DMS 273 (cell line): ENCODE data around the gene TPPP3.
"Not testable (repeated sequence)": the region's sequence is repeated elsewhere in the genome, so short reads cannot be mapped to it uniquely, and the experiment has no call there.

Experiments
- DNase-seq: peaks from one replicate; lab custom pipeline; 2025; ENCODE audit not compliant: unreplicated experiment; lab: John Stamatoyannopoulos, UW

TPPP3 gene

GRCh38 chr16:67426950-67427349, 33.7 kb upstream of the TPPP3 start:
- DNase-seq: no peak

- DNase-seq: no peak
Measured at GRCh38 chr16:67426022-67426421, 32.7 kb upstream of the TPPP3 start.

- no peak for DNase-seq
Measured at GRCh38 chr16:67425580-67425979, 32.3 kb upstream of the TPPP3 start.

GRCh38 chr16:67425061-67425460, 31.8 kb upstream of the TPPP3 start:
- DNase-seq: no peak

DNA sequence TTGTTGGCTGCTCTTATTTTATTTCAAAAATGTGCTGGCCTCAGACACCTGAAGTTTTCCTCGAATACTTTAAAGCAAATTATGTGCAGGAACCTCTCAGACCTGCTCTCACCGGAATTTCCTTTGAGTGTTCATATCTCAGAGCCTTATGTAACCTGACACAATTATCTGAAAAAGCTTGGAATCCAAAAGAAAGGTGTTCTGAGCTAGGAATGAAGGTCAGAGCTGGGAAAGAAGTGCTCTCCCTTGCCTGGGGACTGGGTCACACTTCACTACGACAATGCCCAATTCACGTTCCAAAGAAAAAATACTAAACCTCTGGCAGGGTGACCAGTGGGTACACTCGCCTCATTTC, 30.9 kb upstream of the TPPP3 start:
- DNase-seq: no peak

DNA sequence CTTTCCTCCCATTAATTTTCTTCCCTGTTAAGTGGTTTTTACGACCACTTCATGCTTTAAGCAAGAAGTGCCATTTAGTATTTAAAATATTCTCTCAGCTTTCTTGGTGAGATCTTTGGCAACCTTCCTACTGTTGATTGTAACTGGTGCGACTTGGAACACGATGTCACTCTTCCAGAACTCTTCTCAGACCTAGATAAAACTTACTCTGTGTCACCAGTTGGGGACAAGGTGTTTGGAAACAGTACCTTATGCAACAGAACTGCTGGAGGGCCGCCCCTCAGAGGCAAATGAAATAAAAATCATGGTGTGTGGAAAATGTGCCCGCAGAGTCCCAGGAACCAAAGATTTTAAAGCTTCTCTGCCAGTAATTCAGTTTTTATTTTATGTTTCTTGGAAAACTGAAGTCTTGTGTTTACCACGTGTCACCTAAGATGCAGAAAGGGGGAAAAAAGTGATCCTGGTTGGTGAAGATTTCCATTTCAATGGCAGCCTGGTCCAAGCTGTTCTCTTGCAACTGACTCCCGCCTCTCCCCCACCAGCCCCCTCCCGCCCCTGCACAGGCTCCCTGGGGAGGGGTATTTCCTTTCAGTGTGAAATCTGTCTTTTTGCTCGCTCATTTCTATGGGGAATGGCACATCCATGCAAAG, 30.4 kb upstream of the TPPP3 start:
- peak; percentile 35 for DNase-seq

DNA sequence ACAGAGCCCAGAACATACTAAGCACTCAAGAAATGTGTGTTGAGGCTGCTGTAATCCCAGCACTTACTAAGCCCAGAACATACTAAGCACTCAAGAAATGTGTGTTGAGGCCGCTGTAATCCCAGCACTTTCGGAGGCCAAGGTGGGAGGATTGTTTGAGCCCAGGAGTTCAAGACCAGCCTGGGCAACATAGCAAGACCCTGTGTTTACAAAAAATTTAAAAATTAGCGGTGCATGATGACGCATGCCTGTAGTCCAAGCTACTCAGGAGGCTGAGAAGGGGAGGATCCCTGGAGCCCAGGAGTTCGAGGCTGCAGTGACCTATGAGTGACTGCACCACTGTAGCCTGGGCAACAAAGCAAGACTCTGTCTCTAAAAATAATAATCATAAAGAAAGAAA, 29.7 kb upstream of the TPPP3 start:
- DNase-seq: no peak

- DNase-seq: no peak
Measured at GRCh38 chr16:67421030-67421429, 27.7 kb upstream of the TPPP3 start.

GRCh38 chr16:67419931-67420330, 26.6 kb upstream of the TPPP3 start:
- DNase-seq: peak; percentile 32

- DNase-seq: no peak
Measured at GRCh38 chr16:67419502-67419901, 26.2 kb upstream of the TPPP3 start.

GRCh38 chr16:67417333-67418061, 24.2 kb upstream of the TPPP3 start:
- DNase-seq: no peak

GRCh38 chr16:67415872-67416793, 22.8 kb upstream of the TPPP3 start, which contains the start of gene ZDHHC1:
TSS of gene ZDHHC1 (minus strand) at chr16:67416477. CDS start at chr16:67407775, 8,702 bp downstream.
- DNase-seq: peak; percentile 87

DNA sequence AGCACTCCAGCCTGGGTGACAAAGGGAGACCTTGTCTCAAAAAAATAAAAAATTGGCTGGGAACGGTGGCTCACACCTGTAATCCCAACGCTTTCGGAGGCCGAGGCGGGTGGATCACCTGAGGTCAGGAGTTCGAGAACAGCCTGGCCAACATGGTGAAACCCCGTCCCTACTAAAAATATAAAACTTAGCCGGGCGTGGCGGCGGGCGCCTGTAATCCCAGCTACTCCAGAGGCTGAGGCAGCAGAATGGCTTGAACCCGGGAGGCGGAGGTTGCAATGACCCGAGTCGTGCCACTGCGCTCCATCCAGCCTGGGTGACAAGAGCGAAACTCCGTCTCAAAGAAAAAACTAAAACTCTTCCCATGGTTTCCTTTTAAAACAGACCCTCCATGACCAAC, 22.1 kb upstream of the TPPP3 start:
- not testable (repeated sequence) for DNase-seq

DNA sequence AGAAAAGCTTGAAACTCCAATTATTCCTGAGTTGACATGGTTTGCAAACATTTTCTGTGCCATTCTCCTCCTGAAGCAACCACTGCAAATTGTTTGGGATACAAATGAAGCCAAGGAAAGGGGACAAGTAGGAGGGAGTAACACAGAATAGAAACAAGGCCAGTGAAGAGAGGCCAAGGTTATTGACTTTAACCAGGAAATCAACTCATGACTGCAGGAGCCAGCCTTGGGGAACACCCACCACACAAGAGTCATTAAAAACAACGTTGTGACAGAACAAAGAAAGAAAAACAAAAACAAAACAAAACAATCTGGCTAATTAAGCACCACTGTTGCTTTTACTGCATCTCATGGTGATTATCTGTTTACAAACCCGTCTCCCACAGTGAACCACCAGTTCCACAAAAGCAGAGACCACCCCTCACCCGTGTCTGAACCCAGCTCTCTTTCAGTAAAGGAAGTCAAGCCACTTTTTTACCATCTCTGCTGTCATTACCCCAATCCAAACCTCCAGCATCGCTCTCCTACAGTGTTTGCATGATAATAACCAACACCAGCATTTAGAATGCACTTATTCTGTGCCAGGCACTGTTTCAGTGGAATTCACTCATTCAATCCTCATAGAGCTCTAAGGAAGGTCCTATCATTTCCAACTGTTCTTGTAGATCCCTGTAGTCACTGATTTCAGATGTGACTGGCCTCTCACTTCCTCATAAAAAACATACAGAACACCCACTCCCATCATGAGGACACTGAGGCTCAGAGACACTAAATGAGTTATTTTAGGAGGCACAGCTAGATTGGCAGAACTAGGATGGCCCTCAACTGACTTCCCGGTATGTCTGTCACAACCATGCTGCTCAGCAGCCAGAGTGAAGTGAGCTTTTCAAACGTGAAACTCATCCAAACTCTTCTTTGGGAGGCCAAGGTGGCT, 20.9 kb upstream of the TPPP3 start:
- DNase-seq: no peak

GRCh38 chr16:67412294-67412693, 19.0 kb upstream of the TPPP3 start:
- no peak for DNase-seq

DNA sequence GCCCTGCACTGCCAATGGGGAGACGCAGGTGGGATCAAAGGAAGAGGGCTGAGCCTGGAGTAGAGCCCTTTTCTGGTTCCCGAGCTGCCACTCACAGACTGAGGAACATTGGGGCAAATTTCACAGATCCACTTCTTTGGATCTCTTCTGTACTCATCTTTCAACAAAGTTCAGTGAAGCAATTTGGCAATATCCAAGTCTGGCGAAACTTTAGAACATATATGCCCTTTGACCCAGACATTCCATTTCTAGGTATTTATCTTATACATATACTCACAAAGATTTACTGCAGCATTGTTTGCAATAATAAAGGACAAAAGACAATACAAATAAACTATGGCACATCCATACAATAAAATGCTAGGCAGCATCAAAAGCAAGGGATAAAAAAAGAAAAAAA, 18.0 kb upstream of the TPPP3 start:
- DNase-seq: no peak

GRCh38 chr16:67409631-67410030, 16.3 kb upstream of the TPPP3 start:
- peak; percentile 54 for DNase-seq

- DNase-seq: peak; percentile 46
Measured at GRCh38 chr16:67407788-67408452, 14.6 kb upstream of the TPPP3 start.

GRCh38 chr16:67407176-67407787, 14.0 kb upstream of the TPPP3 start:
- peak; percentile 44 for DNase-seq
